Measurements from ENCODE around the gene FJX1. TPM values are rescaled to one million over a fixed set of nuclear protein-coding genes. Genes with fewer than 3 reads are reported as not detected.

The FJX1 gene, protein sequence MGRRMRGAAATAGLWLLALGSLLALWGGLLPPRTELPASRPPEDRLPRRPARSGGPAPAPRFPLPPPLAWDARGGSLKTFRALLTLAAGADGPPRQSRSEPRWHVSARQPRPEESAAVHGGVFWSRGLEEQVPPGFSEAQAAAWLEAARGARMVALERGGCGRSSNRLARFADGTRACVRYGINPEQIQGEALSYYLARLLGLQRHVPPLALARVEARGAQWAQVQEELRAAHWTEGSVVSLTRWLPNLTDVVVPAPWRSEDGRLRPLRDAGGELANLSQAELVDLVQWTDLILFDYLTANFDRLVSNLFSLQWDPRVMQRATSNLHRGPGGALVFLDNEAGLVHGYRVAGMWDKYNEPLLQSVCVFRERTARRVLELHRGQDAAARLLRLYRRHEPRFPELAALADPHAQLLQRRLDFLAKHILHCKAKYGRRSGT
- total RNA-seq, result 156 and 193 TPM in 2 replicates

DNA sequence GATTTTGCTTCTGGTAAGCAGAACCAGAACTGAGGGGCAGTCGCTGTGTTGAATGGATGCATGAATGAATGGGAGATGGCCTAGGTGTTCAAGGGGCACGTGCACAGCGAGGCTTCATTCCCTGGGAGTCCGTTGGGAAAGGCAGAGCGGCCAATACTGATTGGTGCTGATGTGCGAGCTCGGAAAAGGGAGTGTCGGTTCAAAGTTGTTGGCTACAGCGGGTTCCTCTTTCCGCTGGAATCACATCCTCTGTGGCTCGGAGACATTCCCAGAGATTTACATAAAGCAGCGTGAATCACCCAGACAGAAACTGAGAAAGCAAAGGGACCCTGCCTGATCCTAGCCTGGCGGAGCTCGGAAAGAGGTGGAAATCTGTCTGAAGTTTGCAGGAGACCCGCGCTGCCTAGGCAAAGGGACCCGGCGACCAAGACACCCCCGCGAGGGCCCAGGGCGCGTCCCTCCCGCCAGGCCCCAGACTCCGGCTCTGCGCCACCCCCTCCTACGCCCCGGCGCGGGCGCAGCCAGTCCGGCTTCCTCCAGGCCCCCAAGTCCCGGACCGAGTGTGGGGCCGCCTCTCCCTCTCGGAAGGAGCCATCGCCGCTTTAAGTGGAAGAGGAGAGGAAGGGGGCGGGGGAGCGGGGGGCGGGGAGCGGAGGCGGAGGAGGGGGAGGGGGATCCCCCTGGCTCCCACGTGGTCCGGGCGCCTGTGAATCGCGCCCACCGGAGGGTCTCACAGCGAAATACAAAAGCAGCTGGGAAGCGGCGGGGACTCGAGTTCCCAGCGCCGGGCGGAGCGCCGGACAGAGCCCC, at the start of gene FJX1:
FJX1 (plus strand) TSS at position 774 of the 810 bp plus-strand sequence. CDS start 177 bp downstream, outside the sequence.

DNA sequence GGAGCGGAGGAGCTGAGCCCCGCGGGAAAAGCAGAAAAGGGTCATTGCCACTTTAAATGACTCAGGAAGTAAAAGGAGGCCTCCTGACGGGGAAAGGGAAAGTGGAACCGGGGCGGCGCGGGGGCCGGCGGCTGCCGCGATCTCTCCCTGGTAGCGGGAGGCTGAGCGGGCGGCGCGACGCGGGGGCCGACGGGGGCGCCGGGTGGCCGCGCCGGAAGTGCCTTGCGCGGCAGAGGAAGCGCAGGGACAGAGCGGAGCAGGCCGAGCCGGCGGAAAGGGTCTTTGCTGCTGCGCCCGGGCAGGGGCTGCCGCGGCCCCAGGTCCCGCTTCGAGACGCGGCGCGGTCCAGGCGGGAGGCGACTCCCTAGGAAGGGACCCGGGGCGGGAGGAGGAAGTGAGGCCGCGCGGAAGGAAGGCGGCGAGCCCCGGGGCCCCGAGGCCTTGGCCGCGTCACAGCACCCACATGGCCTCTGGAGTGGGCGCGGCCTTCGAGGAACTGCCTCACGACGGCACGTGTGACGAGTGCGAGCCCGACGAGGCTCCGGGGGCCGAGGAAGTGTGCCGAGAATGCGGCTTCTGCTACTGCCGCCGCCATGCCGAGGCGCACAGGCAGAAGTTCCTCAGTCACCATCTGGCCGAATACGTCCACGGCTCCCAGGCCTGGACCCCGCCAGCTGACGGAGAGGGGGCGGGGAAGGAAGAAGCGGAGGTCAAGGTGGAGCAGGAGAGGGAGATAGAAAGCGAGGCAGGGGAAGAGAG, 44.6 kb downstream of the FJX1 start, which contains the start of gene TRIM44:
TRIM44 (plus strand) TSS at position 127 of the 759 bp plus-strand sequence; CDS start at position 464, 337 bp downstream.

Other genes starting within 250 kb of the FJX1 start
- gene SLC1A2, start 198.9 kb upstream of the FJX1 start, total RNA-seq, result 3.1 and 5.4 TPM in 2 replicates
- 185 and 938 TPM in 2 replicates for gene PAMR1, start 92.8 kb upstream of the FJX1 start, total RNA-seq
- 12.1 and 39.1 TPM in 2 replicates for gene TRIM44, start 44.3 kb downstream of the FJX1 start, total RNA-seq